Peyer's patch (tissue), 4 donors: ENCODE measurements around the gene ARPC5L. TPM values are rescaled to one million over a fixed set of nuclear protein-coding genes. Genes with fewer than 3 reads are reported as not detected.
A peak's percentile ranks its signal among the peaks of the same experiment; 100 is the strongest.

Experiments
- DNase-seq, 3 donors: peaks; one replicate each; pipeline ENCODE4 v3.0.0-alpha.2; 2017 to 2019
- H3K27ac ChIP-seq, 4 donors: fragments of 200-600 bp; sonication (generic); one replicate each; pipeline ENCODE4 v1.5.1; 2016 to 2019
- H3K27me3 ChIP-seq, 2 donors: fragments of 200-600 bp; sonication (generic); one replicate each; pipeline ENCODE4 v1.5.1; 2019
- H3K36me3 ChIP-seq, 3 donors: fragments of 200-600 bp; sonication (generic); one replicate each; pipeline ENCODE4 v1.5.1; 2016 to 2019
- H3K4me1 ChIP-seq, 4 donors: fragments of 200-600 bp; sonication (generic); one replicate each; pipeline ENCODE4 v1.5.1; 2016 to 2019
- H3K4me3 ChIP-seq, 4 donors: fragments of 200-600 bp; sonication (generic); 1 replicate in 3 of 4; 2 replicates in 1 of 4; pipeline ENCODE4 v1.5.1; 2016 to 2019; ENCODE audit warnings: mild to moderate bottlenecking in 1 of 4
- H3K9me3 ChIP-seq, 4 donors: fragments of 200-600 bp; sonication (generic); one replicate each; pipeline ENCODE4 v1.5.1; 2016 to 2019; ENCODE audit warnings: mild to moderate bottlenecking in 1 of 4
- CTCF ChIP-seq, 6 experiments: fragments of 450-650 bp in 4 of 6; fragments of 200-600 bp in 2 of 6; sonication (generic) in 1 of 6; IDR thresholded peaks; one replicate each; pipeline ENCODE4 v1.5.1; 2017 to 2019; ENCODE audit warnings: antibody characterized with exemption in 6 of 6, mild to moderate bottlenecking in 3 of 6, moderate library complexity in 1 of 6
- POLR2A ChIP-seq, 2 donors: fragments of 450-650 bp; IDR thresholded peaks; one replicate each; pipeline ENCODE4 v1.5.1; 2017; ENCODE audit warnings: antibody characterized with exemption in 2 of 2, mild to moderate bottlenecking in 2 of 2, moderate library complexity in 2 of 2
- total RNA-seq, 4 donors: library from RNA; depleted of rRNA; stranded (reverse); fragments of >200 nt; gene quantifications; one replicate each; pipeline ENCODE4 v1.1.0, GENCODE V29; 2016

The ARPC5L gene
- total RNA-seq, 4 donors from 2014 or later = 15.7 to 23.5 (median 18.0) TPM

- no peaks in the 10 kb centered on the region for H3K9me3 ChIP-seq
- no peak for DNase-seq
- H3K27me3 ChIP-seq = no peaks in the 10 kb centered on the region
- H3K4me1 ChIP-seq = peaks cover 0 to 6% (median 0%) of the 10 kb centered on the region in 4 donors
- no peak for TF ChIP-seq POLR2A (IDR thresholded peaks at IDR 0.05)
- TF ChIP-seq CTCF (IDR thresholded peaks at IDR 0.05) = no peak
- H3K27ac ChIP-seq = no peak overlapping the region
- H3K36me3 ChIP-seq = no peaks in the 10 kb centered on the region
- no peak overlapping the region for H3K4me3 ChIP-seq
Measured at GRCh38 chr9:124815601-124816000, 46.3 kb upstream of the ARPC5L start.

- TF ChIP-seq CTCF (IDR thresholded peaks at IDR 0.05) (no peak), POLR2A (IDR thresholded peaks at IDR 0.05) (no peak)
- no peak overlapping the region for H3K4me3 ChIP-seq
- H3K4me1 ChIP-seq = no peaks in the 10 kb centered on the region
- no peak overlapping the region for H3K27ac ChIP-seq
- H3K36me3 ChIP-seq = no peaks in the 10 kb centered on the region
- H3K9me3 ChIP-seq = no peaks in the 10 kb centered on the region
- no peaks in the 10 kb centered on the region for H3K27me3 ChIP-seq
- no peak for DNase-seq
Measured at GRCh38 chr9:124818431-124819281, 43.3 kb upstream of the ARPC5L start.

GRCh38 chr9:124820698-124821623 is 41.0 kb upstream of the ARPC5L start:
- TF ChIP-seq POLR2A (IDR thresholded peaks at IDR 0.05) (no peak), CTCF (IDR thresholded peaks at IDR 0.05) (peak in 2 of 6 experiments; percentile 2 to 7)
- DNase-seq = no peak
- Histone ChIP-seq H3K36me3 (no peaks in the 10 kb centered on the region), H3K4me3 (no peak overlapping the region), H3K27me3 (no peaks in the 10 kb centered on the region), H3K9me3 (no peaks in the 10 kb centered on the region), H3K4me1 (no peaks in the 10 kb centered on the region), H3K27ac (no peak overlapping the region)

- no peaks in the 10 kb centered on the region for H3K27me3 ChIP-seq
- no peak overlapping the region for H3K4me3 ChIP-seq
- H3K27ac ChIP-seq = no peak overlapping the region
- no peak for TF ChIP-seq CTCF (IDR thresholded peaks at IDR 0.05)
- TF ChIP-seq POLR2A (IDR thresholded peaks at IDR 0.05) = no peak
- no peaks in the 10 kb centered on the region for H3K9me3 ChIP-seq
- no peaks in the 10 kb centered on the region for H3K4me1 ChIP-seq
- no peaks in the 10 kb centered on the region for H3K36me3 ChIP-seq
- DNase-seq = no peak
Measured at GRCh38 chr9:124828489-124829333, 33.2 kb upstream of the ARPC5L start.

GRCh38 chr9:124829334-124829669 is 32.6 kb upstream of the ARPC5L start:
- H3K9me3 ChIP-seq = no peaks in the 10 kb centered on the region
- no peaks in the 10 kb centered on the region for H3K27me3 ChIP-seq
- H3K27ac ChIP-seq = no peak overlapping the region
- H3K4me1 ChIP-seq = no peaks in the 10 kb centered on the region
- H3K36me3 ChIP-seq = no peaks in the 10 kb centered on the region
- no peak for DNase-seq
- no peak overlapping the region for H3K4me3 ChIP-seq
- TF ChIP-seq CTCF (IDR thresholded peaks at IDR 0.05) (no peak), POLR2A (IDR thresholded peaks at IDR 0.05) (no peak)
